Activated CD8-positive, alpha-beta memory T cell treated with anti-CD3 and anti-CD28 coated beads for 24 hours (primary cell): Measurements from ENCODE around the gene PLA2G12B.
"Not testable (repeated sequence)": the region's sequence is repeated elsewhere in the genome, so short reads cannot be mapped to it uniquely, and the experiment has no call there.

Experiments
- DNase-seq: peaks from one replicate; pipeline ENCODE4 v3.0.0-alpha.2; 2020

PLA2G12B gene

GRCh38 chr10:72932259-72933015, 22.2 kb downstream of the PLA2G12B start:
- DNase-seq = no peak

- DNase-seq = no peak
Measured at GRCh38 chr10:72930276-72930675, 24.3 kb downstream of the PLA2G12B start.

- DNase-seq = no peak
Measured at GRCh38 chr10:72928798-72929197, 25.8 kb downstream of the PLA2G12B start.

- DNase-seq = no peak
Measured at GRCh38 chr10:72927485-72927884, 27.1 kb downstream of the PLA2G12B start.

GRCh38 chr10:72925951-72926465, 28.6 kb downstream of the PLA2G12B start:
- DNase-seq = no peak

- no peak for DNase-seq
Measured at GRCh38 chr10:72924351-72924750, 30.3 kb downstream of the PLA2G12B start.

GRCh38 chr10:72921147-72921683, 33.4 kb downstream of the PLA2G12B start:
- DNase-seq = not testable (repeated sequence)

- no peak for DNase-seq
Measured at GRCh38 chr10:72918352-72918751, 36.3 kb downstream of the PLA2G12B start.

GRCh38 chr10:72917803-72918332, 36.7 kb downstream of the PLA2G12B start:
- not testable (repeated sequence) for DNase-seq

- not testable (repeated sequence) for DNase-seq
Measured at GRCh38 chr10:72917201-72917600, 37.4 kb downstream of the PLA2G12B start.

- no peak for DNase-seq
Measured at GRCh38 chr10:72913287-72913686, 41.3 kb downstream of the PLA2G12B start.

GRCh38 chr10:72912736-72913135, 41.9 kb downstream of the PLA2G12B start:
- DNase-seq = no peak

GRCh38 chr10:72911758-72912157, 42.8 kb downstream of the PLA2G12B start:
- no peak for DNase-seq

- DNase-seq = no peak
Measured at GRCh38 chr10:72910705-72911104, 43.9 kb downstream of the PLA2G12B start.

GRCh38 chr10:72906446-72906845, 48.2 kb downstream of the PLA2G12B start:
- no peak for DNase-seq

GRCh38 chr10:72904806-72905205, 49.8 kb downstream of the PLA2G12B start:
- no peak for DNase-seq

GRCh38 chr10:72903941-72904446, 50.6 kb downstream of the PLA2G12B start:
- DNase-seq = not testable (repeated sequence)

- DNase-seq = no peak
Measured at GRCh38 chr10:72899545-72899944, 55.1 kb downstream of the PLA2G12B start.

- DNase-seq = no peak
Measured at GRCh38 chr10:72898616-72899015, 56.0 kb downstream of the PLA2G12B start.

GRCh38 chr10:72895236-72895850, 59.3 kb downstream of the PLA2G12B start:
- no peak for DNase-seq

GRCh38 chr10:72893136-72893798, 61.3 kb downstream of the PLA2G12B start, which contains the start of gene OIT3:
Gene OIT3, plus strand, starts transcription at chr10:72893739. Its CDS starts 60 bp downstream, at chr10:72893799.
- no peak for DNase-seq

- DNase-seq = no peak
Measured at GRCh38 chr10:72890086-72890485, 64.5 kb downstream of the PLA2G12B start.

GRCh38 chr10:72889391-72889831, 65.2 kb downstream of the PLA2G12B start:
- no peak for DNase-seq
